UCSD-AML1 (cell line): ENCODE data around the gene LCE1C.

Experiments used
- DNase-seq: peaks from one replicate; lab custom pipeline; 2025; ENCODE audit not compliant: unreplicated experiment; lab: John Stamatoyannopoulos, UW

The LCE1C gene, protein sequence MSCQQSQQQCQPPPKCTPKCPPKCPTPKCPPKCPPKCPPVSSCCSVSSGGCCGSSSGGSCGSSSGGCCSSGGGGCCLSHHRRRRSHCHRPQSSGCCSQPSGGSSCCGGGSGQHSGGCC

DNA sequence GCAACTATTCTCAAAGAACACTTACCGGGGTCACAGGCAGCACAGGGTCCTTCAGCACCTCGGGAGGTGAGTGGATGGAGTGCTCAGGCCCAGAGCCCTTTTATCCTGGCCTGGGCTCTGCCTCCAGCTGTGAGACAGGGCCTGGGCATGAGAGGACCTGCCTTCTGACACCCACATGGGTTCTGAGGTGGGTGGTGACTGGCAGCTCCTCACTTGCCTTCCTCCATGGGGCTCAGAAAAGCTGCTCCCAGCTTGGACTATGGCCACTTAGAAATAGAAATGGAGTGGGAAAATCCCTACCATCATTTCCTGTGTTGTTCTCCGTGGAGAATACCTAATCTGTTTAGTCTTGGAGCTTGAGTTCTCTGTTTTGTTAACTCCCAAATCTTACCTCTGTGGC, at the start of gene LCE1C:
LCE1C (minus strand) TSS at position 76 of the 400 bp plus-strand sequence. CDS start 1,173 bp downstream, outside the sequence.
- DNase-seq: no peak

DNA sequence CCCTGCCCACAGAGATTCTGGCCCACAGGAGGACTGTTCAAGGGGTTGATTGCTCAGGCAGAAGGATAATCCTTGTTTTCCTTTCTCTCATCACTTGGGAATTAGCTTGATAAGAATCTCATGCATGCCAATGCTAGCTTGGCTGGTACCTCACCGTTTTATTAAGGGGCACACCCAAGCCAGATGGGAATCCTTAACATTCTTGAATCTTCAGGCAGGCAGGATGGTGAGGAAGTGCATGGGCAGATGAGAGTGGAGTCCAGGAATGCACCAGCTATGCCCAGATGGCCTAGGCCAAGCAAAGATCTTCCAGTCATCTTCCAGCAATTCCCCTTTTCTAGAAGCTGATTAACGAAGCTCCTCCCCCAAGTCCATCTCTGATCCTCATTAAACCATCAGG, 49.2 kb upstream of the LCE1C start:
- DNase-seq: no peak

DNA sequence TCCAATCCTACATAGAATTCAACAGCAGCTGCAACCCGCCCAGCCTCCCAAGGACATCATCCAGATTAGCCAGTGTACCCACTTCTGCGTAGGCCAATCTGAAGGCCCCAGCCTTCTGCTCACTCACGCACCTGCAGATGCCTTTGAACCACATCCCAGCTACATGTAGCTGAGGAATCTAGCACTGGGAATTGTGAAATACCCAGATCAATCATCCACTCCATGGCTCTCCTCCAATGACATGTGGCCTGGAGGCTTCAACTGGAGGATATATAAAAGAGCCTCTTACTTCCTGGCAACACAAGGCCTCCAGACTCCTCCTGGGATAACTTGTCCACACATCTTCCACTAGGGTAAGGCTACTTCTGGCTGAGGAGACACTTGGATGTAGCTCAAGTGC, 36.1 kb upstream of the LCE1C start, which contains the start of gene LCE6A:
LCE6A (plus strand) TSS at position 301 of the 400 bp plus-strand sequence. CDS start 665 bp downstream, outside the sequence.
- DNase-seq: no peak

DNA sequence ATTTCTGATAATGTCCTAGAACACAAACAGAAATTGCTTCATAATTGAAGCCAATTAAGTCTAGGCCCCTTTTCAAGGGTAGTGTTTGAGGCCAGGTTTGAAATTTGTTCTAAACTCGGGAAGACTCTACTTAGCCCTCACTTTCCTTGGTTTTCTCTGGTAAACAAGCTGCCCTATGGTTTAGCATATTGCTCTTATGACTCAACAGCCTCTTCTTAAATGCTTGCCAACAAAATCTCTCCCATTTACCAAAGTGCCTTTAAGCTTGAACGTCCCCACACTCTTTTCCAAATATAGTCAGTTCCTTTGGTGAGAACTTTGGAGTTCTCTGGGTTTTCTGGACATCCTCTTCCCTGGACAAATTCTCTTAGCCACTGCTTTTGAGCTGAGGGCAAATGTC, 30.4 kb upstream of the LCE1C start:
- no peak for DNase-seq

DNA sequence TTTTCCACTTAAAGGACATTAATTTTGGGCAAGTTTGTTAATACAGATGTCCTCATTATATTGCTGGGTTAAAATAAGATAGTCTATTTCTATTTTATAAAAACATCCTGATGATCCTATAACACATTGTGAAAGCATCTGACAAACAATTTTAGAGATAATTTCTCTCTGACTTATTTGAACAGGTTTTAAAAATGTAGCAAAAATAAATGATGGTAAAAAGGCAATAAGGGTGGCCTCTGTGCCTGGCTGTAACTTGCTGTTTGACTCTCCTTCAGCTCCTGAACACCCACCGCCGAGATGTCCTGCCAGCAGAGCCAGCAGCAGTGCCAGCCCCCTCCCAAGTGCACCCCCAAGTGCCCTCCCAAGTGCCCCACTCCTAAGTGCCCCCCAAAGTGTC, 20.7 kb upstream of the LCE1C start, which contains the start of gene LCE1A:
LCE1A (plus strand) TSS at position 301 of the 400 bp plus-strand sequence; CDS start at position 301, 0 bp downstream.
- DNase-seq: no peak

DNA sequence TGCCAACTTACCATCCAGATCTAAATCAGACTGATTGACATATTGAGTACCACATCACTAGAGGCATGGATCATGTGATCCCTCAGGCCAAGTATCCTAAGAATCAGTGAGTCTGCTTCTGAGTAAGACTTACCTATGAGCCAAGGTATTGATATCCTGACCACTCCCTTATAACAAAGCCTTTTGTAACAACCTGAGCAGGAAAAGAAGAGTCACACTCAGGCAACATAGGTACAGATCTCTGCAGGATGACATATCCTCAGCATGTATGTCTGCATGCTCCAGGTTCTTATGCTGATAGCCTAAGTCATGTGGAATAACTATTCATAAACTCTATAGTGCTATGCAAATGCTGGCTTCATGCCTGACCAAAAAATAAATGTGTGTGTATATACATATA, 18.5 kb upstream of the LCE1C start:
- DNase-seq: no peak

DNA sequence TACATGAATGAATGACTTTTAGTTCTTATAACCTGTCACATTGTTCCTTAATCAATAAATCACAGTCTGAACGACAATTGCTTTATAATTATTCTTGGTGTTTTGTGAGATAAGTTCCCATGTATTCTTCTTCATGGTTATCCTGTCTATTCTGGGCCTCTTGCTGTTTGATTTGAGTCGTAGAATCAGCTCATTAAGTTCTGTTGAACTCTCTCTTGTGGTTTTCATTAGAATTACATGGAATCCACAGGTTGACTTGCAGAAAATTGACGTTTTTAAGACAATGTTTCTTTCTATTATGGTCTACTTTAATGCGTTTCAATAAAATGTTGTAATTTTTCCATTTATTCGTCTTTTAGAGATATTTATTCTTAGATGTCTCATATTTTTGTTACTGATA, 16.8 kb upstream of the LCE1C start:
- DNase-seq: no peak

DNA sequence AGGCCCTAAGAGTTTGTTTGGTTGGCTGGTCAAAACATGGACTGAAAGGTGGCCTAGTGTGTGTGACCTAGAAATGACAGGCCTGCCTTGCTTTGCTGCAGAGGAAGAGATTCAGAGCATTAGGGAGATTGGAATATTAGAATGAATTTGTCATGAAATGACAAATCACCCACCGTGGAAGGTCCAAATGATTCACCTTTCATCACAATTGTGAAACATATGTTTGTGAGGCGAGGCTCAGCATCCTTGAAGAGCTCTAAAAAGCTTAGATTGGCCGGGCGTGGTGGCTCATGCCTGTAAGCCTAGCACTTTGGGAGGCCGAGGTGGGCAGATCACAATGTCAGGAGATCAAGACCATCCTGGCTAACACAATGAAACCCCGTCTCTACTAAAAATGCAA, 10.9 kb upstream of the LCE1C start:
- no peak for DNase-seq

DNA sequence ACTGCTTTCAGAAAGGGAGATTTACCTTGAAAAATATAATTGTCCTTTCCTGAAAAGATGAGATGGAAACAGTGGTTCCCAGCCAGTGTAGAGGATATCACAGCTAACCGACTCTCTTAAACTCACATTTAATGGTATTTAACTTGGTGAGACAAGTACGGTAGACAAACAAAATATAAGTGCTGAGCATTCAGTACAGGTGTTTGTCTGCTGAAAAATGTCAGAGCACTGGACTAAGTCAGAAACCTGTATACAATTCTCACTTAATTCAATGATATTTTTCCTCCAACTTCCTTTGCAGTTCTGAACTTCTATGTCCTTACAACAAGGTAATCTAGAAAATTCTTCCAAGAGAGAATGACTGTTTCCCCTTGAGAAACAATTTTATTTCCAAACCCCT, 5.2 kb upstream of the LCE1C start, which contains the start of gene LCE1B:
LCE1B (plus strand) TSS at position 301 of the 400 bp plus-strand sequence. CDS start 476 bp downstream, outside the sequence.
- no peak for DNase-seq

DNA sequence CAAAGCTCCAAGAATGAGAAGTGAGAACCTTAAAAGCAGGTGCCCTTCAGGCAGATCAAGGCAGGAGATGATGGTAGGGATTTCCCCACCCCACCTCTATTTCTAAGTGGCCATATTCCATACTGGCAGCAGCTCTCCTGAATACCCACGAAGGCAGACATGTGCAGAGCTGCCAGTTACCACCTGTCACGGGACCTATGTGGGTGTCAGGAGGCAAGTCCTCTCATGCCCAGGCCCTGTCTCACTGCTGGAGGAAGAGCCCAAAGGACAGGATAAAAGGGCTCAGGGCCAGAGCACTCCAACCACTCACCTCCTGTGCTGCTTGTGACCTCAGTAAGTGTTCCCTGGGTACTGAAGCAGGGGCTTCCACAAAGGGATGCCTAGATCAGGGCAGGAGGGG, 4.6 kb upstream of the LCE1C start:
- no peak for DNase-seq

DNA sequence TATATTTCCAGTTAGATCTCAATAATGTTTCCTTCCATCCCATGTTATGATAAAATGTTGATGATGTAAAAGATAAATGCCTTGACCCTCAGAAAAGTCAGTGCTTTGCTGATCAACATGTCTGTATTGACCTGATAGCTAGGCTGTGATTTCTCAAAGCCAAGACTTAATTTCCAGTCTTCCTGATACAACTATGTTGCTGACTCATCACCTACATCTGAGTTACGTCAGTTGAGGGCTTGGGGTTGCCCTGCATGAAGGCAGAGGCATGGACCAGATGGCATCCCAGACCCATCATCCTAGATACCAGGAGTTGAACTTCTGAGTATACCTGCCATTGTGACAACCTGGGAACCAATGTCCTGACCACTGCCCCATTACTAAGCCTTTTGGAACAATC, 5.1 kb downstream of the LCE1C start:
- no peak for DNase-seq

DNA sequence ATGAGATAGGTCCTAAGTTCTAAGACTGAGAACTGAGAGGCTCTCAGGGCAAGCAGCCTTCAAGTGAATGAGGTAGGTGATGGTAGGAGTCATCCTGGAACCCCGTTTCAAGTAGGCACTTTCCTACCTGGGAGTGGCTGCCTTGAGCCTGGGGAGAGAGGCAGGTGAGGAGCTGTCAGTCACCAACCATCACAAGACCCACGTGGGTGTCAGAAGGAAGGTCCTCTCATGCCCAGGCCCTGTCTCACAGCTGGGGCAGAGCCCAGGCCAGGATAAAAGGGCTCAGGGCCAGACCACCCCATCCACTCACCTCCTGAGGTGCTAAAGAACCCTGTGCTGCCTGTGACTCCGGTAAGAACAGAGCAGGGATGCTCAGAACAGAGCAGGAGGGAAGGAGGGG, 10.0 kb downstream of the LCE1C start, which contains the start of gene LCE1D:
LCE1D (plus strand) TSS at position 301 of the 400 bp plus-strand sequence. CDS start 1,074 bp downstream, outside the sequence.
- no peak for DNase-seq

DNA sequence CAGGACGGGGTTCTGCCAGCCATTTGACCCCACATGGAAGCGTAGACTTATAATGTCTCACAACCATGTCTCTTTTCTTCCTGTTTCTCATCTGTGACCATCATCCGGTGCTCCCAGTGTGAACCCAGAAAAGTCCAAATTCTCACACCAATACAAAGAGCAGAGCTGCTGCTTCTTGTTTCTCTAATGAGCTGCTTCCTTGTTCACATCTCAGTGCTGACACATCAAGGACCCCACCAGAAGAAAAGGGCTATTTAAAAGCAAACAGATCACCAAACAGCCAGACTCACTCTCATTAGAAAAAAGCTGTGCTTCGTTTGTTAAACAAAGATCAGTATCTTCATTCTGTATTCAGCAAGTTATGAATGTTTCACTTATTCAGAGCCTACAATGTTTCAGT, 10.8 kb downstream of the LCE1C start:
- no peak for DNase-seq

DNA sequence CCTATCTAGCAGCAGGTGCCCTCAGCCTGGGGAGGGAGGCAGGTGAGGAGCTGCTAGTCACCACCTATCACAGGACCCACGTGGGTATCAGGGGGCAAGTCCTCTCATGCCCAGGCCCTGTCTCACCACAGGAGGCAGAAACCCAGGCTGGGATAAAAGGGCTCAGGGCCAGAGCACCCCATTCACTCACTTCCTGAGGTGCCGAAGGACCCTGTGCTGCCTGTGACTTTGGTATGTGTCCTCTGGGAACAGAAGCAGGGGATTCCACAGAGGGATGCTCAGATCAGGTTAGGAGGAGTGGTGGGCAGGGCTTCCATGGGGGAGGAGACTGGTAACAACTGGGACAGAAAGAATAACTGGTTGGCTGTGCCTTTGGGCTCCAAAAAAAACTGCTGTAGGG, 20.4 kb downstream of the LCE1C start, which contains the start of gene LCE1E:
LCE1E (plus strand) TSS at position 181 of the 400 bp plus-strand sequence. CDS start 1,043 bp downstream, outside the sequence.
- DNase-seq: no peak

DNA sequence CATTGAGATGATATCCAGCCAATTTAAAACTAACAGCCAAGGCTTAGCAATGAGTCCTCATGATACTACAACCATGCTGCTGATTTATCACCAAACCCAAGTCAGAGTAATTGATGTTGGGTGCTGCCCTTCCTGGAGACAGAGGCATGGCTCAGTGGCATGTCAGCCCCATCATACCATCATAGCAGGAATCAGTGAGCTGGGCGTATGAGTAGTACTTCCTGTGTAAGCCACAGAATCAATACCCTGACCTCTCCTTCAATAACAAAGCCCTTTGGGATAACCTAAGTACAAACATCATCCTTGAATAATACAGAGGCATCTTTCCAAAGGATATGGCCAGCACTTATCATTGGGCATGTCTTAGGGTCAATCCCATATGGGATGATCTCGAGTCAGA, 23.4 kb downstream of the LCE1C start:
- DNase-seq: no peak

DNA sequence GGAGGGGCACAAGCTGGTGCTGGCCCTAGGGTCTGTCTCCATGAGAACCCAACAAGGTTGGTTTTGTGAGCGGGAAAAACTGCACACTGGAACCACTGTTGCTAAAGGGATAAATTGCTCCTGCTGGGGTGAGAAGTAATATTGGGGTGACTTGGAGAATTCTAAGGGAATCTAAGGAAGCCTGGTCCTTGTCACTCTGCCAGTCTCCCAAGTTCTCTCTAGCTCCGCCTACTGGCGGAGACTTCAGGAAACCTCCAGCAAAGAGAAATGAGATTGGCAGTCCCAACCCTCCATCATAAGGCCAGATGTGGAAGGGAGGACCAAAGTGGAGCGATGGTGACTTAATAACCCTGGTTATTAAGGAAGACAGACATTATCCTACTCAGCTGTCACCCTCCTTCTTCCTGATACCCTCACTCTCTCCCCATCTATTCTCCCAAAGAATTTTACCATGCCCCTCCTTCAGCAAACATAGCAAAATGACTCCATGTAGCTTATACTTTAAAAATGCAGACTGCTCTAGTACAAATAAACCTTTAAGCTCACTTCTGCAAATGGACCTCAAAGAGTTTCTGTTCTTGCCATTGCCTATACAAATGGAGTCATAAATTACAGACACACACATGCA, 28.8 kb downstream of the LCE1C start:
- DNase-seq: no peak

DNA sequence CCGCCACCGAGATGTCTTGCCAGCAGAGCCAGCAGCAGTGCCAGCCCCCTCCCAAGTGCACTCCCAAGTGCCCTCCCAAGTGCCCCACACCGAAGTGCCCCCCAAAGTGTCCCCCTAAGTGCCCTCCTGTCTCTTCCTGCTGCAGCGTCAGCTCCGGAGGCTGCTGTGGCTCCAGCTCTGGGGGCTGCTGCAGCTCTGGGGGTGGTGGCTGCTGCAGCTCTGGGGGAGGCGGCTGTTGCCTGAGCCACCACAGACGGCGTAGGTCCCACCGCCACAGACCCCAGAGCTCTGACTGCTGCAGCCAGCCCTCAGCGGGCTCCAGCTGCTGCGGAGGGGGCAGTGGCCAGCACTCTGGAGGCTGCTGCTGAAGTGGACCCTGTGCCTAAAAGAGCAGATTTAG, 30.1 kb downstream of the LCE1C start:
- DNase-seq: no peak

DNA sequence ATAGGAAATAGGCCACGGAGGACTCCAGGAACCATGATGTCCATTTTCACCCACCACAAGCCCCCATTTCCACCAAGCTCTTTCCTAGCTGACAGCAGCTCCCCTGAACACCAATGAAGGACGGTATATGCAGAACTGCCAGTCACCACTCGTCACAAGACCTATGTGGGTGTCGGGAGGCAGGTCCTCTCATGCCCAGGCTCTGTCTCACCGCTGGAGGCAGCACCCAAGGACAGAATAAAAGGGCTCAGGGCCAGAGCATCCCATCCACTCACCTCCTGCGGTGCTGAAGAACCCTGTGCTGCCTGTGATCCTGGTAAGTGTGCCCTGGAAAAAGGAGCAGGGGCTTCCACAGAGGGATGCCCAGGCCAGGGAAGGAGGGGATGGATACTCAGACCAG, 31.6 kb downstream of the LCE1C start, which contains the start of gene LCE1F:
LCE1F (plus strand) TSS at position 266 of the 400 bp plus-strand sequence. CDS start 1,232 bp downstream, outside the sequence.
- no peak for DNase-seq

DNA sequence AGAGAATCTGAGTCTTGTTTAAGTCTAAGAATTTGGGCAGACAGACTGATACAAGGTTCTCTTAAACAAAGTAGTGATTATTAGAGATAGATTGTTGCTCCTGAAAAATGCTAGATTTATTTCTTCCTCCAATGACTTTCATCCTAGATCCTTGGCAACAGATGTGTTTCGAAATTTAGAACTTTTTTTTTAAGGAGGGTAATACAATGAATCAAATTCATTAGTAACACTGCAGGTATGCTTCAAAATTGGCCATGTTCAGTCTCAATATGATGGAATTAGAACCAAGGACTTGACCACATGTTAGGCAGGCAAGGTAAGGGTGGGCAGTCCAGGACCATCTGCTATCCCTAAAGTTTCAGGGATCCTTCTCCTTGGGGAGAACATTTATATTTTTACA, 36.0 kb downstream of the LCE1C start:
- DNase-seq: no peak

DNA sequence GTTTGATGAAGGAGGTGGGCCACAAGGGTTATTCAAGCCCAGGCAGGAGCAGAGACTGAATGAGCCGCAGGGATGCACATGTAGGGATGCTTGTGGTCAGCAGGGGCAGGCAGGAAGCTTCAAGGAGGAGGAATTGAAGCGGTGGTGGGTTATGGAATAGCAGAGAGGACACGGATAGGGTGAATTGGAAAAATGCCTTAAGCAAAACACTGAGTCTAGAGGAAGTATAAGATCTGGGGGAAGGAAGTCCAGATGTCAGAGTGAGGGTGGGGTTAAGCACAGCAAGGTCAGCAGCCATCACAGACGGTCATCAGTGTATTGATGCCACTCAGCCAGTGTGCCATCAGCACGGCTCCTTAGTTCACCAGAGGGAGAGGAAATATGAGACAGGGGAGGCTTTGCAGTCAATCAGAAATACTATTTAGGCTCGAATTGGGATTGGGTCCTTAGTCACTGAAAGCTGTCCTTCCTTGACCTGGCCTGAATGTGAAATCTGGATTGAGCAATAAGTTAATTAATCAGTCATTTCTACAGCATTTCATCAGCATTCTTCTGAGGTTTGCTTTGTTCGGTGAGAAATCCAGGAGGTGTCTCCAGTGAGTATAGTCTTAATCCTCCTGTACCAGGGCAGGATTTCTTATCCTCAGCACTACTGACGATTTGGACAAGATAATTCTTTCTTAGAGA, 37.5 kb downstream of the LCE1C start:
- DNase-seq: no peak

DNA sequence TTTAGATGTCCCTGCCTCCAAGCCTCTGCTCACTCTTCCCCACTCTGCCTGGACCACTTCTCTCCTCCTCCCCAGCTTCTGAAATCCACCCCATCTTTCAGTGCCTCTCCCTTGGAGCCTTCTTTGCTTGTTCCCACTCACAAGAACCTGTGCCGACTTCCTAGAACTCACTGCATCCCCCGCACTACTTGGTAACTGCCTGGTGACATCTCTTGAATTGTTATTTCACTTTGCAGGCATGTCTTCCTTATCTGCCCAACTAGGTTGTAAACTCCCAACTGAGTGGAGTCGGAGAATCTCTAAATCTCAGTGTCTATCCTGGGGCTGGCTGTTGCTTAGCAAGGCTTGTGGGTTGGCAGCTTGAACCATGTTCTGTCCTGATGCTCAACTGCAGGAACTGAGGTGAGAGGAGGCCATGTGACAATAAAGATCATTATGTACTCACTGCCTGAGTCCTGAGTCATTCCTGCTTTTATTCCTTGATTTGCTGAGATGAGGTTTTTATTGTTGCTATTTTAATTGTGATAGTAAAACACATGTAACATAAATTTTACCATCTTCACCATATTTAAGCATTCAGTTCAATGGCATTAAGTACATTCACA, 44.7 kb downstream of the LCE1C start:
- DNase-seq: no peak
